GM12878 (cell line): Measurements from ENCODE around the gene MAML3.

Source experiments
- CTCF ChIP-seq, 3 experiments: IDR thresholded peaks in 2 of 3; conservative IDR thresholded peaks in 1 of 3; 2 replicates each; pipeline ENCODE4 v1.5.1; 2011; ENCODE audit warnings: low read depth in 3 of 3, low read length in 3 of 3, mild to moderate bottlenecking in 3 of 3, control low read depth in 2 of 3, moderate library complexity in 2 of 3, inconsistent platforms in 1 of 3, mixed read lengths in 1 of 3; ENCODE audit not compliant: control insufficient read depth in 2 of 3, insufficient read depth in 1 of 3; ENCODE audit errors: extremely low read depth in 1 of 3
- RAD21 ChIP-seq: IDR thresholded peaks from 2 replicates; pipeline ENCODE4 v1.6.1; 2011; ENCODE audit warnings: mild to moderate bottlenecking, low read depth, low read length, moderate library complexity; ENCODE audit not compliant: insufficient read depth
- SMARCA5 ChIP-seq: fragments of 450-650 bp; IDR thresholded peaks from 2 replicates; pipeline ENCODE4 v1.6.1; 2017; ENCODE audit warnings: mild to moderate bottlenecking

GRCh38 chr4:140103676-140104075 lies 50.3 kb downstream of the MAML3 start:
- no peak for TF ChIP-seq CTCF (IDR thresholded peaks at IDR 0.05 in 2 of 3, conservative IDR thresholded peaks at IDR 0.05 in 1 of 3; ENCODE audit: control insufficient read depth in 2 of 3, extremely low read depth in 1 of 3, insufficient read depth in 1 of 3, low read depth in 3 of 3, low read length in 3 of 3)
- no peak for TF ChIP-seq SMARCA5
- no peak for TF ChIP-seq RAD21
